Colon (tissue), 2 donors: ENCODE measurements around the gene SDC1.

Experiments
- FAIRE-seq: peaks from 2 replicates; lab custom pipeline; 2012; peaks lifted over from hg19 to GRCh38; lab: Jason Lieb, UNC
- donor health status: control.
- donor health status: control.

The SDC1 gene

DNA sequence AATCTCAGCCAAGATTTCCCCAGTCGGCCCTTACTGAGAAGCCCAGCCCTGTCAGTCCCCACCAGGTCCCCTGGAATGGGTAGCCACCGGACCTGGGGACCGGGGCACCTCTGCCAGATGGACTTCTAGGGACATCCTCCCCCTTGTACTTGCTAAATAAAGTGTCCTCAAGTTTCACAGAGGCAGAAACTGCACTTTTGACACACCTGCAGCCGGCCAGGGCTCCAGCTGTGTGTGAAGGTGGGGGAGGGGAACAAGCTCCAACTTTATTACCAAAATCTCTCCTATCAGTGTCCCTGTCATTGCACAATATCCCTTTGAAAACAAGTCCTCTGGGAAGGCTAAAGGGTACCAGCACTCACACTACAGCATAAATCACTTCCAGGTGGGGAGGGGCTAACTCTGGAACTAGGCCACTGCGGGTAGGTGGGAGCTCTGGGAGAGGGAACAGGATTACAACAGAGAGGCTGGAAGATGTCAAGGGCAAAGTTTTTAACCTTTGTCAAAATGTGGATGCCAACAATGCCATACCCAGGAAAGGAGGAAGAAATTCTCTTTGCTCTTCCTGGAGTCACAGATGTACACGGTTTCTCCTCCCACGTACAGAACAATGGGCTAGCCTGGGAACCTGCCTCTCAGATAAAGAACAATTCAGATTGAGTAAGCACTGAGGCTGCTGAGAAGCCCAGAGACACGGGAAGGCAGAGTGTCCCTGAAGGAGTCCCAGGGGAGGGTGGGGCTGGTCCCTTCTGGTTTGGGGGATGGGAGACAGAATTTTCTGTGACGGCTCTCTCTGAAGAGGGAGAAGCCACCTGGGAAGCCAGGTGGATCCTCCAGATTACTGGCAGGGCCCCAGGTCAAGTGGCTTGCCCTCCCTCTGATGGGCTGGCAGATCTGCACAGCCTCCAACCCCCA lies 11.0 kb downstream of the SDC1 start:
- FAIRE-seq: no peak

GRCh38 chr2:20212871-20213503 lies 11.9 kb downstream of the SDC1 start:
- FAIRE-seq: no peak

GRCh38 chr2:20212459-20212870 lies 12.5 kb downstream of the SDC1 start:
- no peak for FAIRE-seq

DNA sequence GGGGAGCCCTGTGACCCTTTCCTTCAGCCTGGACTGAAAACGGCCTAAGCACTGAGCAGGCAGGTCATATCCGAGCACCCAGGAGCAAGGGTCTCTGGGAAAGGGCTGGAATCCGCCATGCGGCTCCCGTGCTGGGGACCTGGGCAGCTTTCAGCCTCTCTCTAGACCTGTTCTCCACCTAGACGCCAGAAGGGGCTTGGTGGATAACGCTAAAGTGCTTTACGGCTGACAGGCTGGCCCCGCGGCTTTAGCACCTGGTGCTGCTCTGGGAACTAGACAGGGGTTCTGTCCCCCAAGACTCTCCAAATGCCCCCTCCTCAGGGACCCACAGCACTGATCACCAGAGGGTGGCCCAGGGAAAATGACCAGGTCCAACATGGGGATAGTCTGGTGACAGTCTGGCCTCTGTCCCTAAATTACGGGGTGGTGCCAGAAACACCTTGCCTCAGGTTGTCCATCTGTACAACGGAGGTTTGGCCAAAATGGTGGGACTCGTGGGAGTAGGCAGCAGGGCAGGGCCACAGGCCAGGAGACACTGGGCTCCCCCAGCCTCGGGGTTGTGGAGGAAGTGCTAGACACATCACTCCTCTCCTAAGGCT lies 13.0 kb downstream of the SDC1 start:
- FAIRE-seq: no peak

DNA sequence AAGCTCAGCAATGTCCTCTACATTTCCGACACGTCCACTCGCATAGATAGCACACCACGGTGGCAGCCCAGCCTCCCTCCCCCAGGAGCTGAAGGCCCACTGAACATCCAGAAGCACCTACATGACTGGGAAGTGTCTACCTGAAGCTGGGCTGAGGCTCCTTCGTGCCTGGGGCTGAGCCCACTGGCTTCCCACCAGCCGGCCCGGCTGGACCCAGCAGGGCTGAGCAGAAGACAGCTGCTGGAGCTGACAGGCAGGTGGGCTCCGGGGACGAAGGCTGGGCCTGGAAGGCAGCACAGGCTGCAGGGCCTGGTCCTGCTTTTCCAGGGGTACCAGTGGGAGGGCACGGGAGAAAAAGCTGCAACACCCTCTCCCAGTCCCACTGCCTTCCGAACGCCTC lies 13.5 kb downstream of the SDC1 start:
- FAIRE-seq: no peak

- no peak for FAIRE-seq
Measured at GRCh38 chr2:20210462-20210861, 14.5 kb downstream of the SDC1 start.

DNA sequence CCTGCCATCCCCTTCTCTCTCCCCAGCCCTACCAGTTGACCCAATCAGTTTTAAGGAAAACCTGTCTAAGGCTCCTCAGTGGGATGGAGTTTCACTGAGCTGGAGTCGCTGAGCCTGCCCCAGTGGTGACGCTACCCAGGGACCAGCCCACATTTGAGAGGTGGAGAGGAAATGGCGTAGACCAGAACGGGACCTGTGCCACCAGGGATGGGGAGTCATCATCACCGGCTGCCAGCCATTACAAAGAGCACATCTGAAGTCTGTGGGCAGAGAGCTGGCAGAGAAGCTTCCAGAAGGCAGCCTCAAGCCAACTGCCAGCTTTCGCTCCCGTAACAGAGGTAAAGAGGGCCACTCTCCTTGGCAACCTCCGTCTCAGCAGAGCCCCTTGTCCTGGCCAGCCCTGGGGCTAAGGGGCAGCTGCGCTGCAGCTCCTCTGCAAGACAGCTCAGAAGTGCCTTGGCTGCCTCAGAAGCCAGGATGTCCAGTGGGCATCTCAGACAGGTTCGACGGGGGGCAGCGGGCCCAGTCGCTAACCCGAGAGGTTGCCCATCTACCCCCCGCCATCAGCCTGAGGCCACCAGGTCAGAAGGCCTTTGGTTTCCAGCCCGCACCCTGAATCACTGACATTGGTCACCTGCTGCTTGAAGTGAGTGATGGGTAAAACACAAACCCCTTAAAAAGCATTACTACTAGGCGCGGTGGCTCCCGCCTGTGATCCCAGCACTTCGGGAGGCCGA lies 15.4 kb downstream of the SDC1 start:
- no peak for FAIRE-seq

GRCh38 chr2:20208476-20208859 lies 16.5 kb downstream of the SDC1 start:
- FAIRE-seq: no peak

DNA sequence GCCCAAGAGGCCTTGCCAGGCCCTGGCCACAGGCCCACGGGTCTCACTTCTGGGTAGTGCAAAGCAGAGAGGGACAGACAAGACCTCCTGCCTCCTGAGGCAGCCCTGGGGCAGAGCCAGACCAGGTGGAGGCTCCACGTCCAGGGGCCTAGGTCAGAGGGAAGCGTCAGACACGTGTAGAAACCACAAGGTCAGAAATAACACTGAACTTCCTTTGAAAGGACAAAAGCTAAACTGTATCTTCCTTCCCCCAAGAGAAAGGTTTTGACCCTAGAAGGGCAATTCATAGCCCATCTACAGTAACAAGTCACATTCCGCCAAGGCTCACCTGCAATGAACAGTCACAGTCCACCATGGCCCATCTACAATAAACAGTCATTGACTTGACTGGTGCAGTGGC lies 17.9 kb downstream of the SDC1 start:
- no peak for FAIRE-seq

DNA sequence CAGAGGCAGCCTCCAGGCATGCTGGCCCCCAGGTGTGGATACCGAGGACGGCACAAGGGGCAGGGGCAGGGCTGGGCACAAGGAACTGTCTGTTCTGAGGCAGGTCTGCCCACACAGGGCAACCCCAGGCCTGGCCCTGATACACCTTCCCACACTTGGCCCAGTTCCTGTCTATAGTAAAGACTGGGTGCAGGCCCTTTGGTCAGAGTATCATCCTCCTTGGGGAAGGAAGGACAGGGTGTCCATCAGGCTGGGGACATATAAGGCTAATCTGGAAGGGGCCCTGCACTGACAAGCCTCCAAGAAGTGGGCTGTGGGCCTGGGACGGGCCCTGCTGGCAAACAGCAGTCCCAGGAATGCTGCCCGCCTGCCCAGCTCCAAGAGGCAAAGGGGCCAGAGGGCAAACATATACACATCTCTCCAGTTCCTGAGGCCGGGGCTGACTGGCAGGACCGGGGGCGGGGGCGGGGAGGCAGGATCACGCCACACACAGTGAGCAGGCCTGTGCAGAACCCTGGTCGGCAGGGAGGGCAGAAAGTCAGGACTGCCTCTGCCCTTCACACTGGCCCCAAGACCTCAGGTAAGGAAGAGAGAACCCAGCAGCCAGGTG lies 18.9 kb downstream of the SDC1 start:
- no peak for FAIRE-seq

DNA sequence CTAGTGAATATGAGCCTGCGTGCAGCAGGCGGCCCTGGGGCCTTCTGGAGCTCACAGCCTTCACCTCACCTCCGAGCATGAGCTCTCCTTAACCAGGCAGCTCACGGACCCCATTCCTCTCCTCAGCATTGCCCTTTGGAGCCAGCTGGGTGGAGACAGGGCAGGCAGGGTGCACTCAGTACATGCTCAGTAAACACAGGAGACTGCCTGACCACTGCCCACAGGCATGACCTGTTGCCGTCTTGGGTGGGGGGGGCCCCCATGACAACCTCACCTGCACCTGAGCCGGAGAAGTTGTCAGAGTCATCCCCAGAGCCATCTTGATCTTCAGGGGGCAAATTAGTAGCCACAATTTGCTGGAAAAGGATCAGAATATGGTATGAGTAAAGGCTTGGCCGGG lies 19.9 kb downstream of the SDC1 start:
- FAIRE-seq: no peak

DNA sequence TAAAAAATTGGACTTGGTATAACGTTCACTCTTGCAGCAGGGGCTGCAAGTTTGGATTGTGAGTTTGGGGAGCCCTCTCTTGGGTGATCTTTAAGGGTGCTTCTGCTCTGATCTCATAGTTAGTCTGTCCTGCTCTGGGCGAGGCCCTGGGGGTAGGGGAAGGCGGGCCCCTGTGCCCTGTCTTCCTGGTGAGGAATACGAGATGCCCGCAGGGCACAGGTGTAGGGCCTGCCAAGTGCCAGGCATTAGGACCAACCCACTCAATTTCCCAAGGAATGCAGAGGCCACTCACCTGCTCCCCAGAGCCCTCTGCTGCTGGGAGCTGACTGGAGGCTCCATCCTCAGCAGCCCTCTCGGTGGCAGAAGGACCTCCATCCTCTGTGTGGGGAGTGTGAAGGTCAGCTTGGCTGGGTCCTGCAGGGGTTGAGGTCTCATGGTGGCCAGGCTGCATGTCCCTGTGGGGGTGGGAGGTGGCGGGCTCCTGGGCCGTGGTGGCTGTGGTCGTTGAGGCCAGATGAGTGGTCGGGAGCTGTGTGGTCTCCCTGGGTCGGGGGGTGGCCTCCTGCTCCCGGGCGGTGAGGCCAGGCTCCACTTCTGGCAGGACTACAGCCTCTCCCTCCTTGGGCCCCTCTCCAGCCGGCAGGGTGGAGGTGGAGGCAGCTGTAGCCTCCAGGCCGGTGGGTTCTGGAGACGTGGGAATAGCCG lies 21.3 kb downstream of the SDC1 start:
- FAIRE-seq: no peak

GRCh38 chr2:20203072-20203471 lies 21.9 kb downstream of the SDC1 start:
- no peak for FAIRE-seq

- FAIRE-seq: no peak
Measured at GRCh38 chr2:20201671-20202070, 23.3 kb downstream of the SDC1 start.

DNA sequence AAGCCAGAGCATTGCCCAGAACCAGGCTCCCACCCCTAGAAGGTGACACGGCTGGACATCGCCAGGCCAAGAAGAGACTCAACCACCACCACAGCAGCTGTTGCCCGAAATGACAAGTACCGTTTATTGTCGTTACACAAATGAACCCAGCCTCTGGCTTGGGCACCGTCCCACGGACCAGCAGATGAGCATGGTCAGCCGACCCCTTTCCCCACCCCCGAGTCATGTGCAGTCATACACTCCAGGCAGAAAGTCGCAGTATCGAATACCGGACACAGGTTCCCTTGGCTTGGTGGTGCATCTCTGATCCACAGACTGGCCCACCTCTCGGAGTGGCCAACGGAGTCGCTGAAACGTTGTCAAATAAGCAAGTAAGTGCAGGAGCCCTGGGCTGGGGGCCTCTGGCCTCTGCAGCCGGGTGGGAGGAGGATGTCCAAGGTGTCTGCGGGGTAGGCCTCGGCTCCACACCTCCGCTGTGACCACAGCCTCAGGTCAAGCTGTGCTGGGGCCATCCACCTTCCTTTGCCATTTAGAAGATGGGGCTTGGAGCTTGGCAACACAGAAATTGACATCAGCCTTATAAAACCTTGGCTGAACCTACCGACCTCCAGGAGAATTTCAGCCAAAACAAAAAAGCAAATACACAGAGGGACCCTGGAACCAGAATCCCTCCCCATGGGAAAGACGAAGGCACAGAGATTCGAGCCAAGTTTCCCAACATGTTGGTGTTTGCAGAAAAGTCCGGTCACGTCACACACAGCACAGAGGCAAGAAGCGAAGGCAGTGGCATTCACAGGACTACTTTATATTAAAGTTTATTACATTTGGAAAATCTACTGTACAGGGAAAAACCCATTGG lies 24.0 kb downstream of the SDC1 start:
- no peak for FAIRE-seq

GRCh38 chr2:20199633-20200270 lies 25.2 kb downstream of the SDC1 start:
- no peak for FAIRE-seq

- FAIRE-seq: no peak
Measured at GRCh38 chr2:20198796-20199632, 25.9 kb downstream of the SDC1 start.

DNA sequence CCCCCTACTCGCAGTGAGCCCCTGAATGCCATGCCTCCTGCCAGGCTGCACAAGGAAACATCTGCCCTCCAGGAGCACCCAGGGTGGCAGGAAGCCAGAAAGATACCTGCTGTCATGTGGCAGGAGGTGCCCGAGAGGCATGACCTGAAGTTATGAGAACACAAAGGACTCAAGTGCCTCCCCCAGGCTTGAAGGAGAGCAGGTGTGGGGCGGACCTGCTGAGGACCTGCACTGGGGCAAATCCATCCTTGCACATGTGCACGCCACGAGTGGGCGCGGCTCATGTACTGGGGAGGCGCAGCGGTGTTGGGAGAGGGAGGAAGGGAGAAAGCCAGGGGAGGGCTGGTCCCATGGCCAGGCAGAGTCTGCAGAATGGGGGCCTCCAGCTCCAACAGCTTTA lies 26.9 kb downstream of the SDC1 start:
- no peak for FAIRE-seq

DNA sequence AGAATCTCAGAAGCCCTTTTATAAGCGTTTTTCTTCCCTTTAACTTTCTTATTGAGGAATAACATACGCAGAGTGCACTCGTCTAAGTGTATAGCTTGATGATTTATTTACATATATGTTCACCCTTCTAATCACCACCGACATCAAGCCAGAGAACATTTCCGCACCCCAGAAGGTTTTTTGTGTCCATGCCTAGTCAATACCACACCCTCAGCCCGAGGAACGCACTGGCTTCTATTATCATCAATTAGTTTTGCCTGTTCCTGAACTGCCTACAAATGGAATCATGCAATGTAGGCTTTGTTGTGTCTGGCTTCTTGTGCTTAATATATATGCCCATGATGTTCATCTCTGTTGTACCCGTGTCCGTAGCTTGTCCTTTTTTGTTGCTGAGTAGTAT lies 27.7 kb downstream of the SDC1 start:
- no peak for FAIRE-seq
